ENCODE data around the gene PLEKHN1.

PLEKHN1 gene

GRCh38 chr1:931380-932172 lies 34.7 kb upstream of the PLEKHN1 start:
- DNase-seq, result no peak

- no peak for DNase-seq
These were observed 34.1 kb upstream of the PLEKHN1 start for GRCh38 chr1:932173-932510.

DNA sequence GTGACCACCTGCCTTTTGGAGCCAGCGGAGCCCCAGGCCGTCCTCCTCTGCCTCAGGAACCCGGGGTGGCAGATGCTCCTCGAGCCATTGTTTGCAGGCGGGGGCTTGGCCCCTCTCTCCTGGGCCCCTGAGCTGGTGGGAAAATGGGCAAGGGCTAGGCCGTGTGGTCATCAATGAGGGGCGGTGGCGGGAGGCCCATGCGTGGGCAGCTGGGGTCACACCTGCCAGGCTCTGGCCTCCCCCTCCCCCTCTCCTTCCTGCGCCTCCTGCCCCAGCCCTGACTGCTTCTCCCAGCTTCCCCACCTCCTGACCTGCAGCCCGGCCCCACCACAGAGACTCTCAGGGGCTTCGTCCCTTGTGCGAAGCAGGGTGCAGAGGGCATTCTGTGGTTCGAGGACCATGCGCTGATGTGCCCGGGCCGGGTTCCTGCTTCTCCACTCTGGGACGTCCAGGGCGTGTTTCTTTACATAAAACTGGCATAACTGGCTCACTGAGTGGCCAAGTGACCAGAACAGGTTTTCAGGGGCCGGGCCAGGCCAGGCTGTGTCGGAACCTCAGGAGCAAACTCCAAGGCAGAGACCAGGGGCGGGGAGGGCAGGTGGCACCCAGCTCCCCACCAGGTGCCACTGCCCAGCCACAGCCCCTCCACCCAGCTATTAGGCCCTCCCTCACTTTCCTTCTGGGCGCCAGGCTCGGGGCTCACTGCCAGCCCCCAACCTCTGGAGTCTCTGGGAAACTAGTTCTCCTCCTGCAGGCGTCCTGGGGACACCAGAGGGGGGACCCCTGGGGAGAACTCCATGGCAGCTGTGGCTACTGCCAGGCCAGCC lies 33.3 kb upstream of the PLEKHN1 start:
- DNase-seq, result no peak

- DNase-seq, result no peak
These were observed 32.7 kb upstream of the PLEKHN1 start for GRCh38 chr1:933603-933940.

DNA sequence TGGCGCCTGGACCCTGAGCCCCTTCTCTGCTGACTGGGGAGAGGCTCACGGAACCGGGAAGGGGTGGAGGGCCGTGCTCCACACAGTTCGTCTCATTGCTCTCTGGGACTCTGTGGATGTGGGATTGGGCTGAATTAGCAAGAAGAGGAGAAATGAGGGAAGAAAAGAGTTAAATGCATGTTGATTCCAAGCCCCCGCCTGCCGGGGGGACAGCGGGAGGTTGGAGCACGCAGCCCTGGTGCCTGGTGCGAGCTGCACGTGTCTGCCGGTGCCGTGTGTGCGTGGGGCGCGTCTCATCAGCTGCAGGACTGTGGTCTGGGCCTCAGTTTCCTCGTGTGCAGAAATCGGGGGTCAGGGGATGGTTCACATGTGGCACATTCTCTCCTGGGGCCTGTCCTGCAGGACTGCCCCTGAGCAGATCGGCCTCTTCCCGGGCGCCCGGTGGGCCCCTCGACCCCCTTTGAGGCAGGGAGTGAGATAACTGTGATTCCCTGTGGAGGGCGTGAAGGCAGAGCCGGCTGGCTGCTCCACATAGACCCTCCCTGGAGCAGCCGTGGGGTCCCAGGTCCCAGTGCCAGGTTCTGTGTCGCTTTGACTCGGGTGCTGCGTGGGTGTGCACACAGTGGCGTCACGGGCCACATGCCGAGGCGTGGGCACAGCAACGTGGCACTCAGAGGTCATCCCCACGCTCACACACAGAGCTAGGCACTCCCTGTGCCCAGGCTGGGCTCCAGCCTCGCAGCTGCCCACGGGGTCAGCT lies 31.1 kb upstream of the PLEKHN1 start:
- no peak for DNase-seq

DNA sequence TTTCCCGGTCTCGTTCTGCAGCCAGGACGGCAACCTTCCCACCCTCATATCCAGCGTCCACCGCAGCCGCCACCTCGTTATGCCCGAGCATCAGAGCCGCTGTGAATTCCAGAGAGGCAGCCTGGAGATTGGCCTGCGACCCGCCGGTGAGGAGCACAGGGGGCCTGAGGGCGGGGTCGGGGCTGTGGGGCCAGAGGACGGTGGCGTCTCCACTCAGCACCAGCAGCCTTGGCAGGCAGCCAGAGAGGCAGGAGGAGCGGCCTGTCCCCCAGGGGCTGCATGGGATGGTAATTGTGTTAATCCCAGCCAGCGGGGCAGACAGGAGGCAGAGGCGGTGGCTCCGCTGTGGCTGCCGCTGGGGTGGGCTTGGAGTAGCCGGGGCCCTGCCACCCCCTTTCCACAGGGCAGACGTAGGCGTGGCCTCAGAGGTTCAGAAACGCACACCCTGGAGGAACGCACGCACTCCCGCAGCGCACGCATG lies 30.5 kb upstream of the PLEKHN1 start:
- peak; percentile 40 for DNase-seq

GRCh38 chr1:936348-937264 lies 29.7 kb upstream of the PLEKHN1 start:
- no peak for DNase-seq

DNA sequence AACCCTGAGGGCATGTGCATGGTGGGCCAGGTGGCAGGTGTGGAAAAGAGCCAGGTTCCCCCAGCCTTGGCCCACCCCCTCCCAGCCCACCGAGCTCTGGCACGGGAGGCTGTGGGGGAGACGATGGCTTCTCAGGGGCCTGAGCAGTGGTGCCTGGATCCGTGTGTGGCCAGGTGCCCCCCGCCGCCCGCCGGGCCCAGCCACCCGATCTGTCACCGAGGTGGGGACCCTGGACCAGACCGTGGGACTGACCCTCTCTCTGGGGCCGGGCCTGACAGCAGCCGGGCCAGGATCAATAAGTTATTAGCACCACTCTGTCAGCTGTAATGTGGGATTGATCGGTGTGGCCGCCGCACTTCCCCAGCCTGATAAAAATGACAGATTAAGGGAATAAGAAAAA lies 28.8 kb upstream of the PLEKHN1 start:
- no peak for DNase-seq

DNA sequence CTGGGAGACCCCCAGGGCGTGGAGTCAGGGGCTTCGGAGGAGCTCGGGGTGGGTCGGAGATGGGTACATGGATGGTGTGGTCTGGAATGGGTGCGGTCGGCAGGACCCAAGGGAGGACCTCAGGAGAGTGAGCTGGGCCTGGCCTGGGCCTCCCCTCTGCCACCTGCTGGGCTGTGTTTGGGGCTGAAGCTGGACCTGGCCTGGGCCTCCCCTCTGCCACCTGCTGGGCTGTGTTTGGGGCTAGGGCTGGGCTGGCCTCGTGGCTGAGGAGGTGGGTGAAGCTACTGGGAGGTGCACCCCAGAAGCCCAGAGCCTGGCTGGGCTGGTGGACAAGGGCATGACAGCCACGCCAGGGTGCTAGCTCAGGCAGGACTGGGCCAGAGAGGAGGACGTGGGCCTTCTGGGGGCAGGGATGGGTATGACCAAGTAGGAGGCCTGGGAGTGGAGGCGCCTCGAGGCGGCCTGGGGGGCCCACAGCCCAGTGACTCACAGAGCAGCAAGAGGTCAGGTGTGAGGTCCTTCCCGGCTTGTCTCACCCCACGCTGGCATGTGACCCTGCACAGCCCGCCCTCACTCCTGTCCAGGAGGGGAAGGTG lies 28.1 kb upstream of the PLEKHN1 start:
- peak; percentile 63 for DNase-seq

DNA sequence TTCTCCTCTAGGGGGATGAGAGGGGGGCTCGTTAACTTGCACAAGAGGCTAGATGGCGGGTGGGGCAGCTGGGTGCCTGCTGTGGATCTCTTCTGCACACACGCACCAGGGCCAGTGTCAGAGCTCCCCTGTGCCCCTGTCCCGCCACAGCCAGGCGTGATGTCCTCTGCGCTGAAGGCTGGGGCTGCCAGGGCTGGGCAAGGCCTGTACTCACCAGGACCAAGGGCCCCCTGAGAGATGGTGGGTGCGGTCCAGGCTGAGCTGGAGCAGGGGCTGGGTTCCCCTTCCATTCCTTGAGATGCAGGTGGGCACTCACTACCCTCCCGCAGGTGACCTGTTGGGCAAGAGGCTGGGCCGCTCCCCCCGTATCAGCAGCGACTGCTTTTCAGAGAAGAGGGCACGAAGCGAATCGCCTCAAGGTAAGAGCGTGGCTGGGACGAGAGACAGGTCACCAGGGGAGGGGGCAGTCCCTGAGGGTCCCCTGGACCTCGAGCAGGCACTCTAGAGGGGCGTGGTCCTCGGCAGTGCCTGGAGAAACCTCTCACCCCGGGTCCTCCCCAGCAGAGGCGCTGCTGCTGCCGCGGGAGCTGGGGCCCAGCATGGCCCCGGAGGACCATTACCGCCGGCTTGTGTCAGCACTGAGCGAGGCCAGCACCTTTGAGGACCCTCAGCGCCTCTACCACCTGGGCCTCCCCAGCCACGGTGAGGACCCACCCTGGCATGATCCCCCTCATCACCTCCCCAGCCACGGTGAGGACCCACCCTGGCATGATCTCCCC lies 27.4 kb upstream of the PLEKHN1 start:
- DNase-seq, result no peak

GRCh38 chr1:939511-940106 lies 26.7 kb upstream of the PLEKHN1 start:
- no peak for DNase-seq

- DNase-seq, result peak; percentile 63
These were observed 25.9 kb upstream of the PLEKHN1 start for GRCh38 chr1:940107-941014.

- no peak for DNase-seq
These were observed 25.2 kb upstream of the PLEKHN1 start for GRCh38 chr1:941015-941587.

DNA sequence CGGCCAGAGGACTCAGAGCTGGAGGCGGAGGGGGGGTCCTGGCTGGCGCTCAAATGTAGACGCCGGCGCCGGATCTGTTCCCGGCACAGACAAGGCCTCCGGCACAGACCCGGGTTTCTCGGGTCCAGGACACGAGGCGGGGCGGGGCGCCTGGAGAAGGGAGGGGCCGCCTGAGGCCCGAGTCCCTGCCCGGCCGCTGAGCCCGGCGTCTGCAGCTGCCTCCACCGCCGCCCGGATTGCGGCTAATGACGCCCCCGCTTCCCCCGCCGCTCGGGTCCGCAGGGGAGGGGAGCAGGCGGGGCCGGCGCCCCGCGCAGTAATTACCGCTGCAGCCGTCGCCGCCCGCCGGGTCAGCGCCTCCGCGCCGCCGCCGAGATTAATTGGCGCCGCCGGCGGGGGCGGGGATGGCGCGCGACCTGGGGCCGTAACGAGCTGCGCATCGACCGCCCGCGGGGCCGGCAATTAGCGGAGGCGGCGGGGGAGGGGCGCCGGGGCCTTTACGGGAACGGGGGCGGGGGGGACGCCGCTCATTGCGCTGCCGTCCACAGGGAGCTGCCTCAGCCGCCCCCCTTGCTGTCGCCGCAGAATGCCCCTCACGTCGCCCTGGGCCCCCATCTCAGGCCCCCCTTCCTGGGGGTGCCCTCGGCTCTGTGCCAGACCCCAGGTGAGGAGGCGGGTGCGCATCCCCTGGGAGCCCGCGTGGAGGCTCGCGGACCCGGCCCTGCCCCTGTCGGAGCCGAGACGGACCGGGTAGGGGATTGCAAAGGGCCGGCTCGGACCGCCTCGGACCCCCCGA lies 24.5 kb upstream of the PLEKHN1 start:
- DNase-seq, result peak; percentile 66

DNA sequence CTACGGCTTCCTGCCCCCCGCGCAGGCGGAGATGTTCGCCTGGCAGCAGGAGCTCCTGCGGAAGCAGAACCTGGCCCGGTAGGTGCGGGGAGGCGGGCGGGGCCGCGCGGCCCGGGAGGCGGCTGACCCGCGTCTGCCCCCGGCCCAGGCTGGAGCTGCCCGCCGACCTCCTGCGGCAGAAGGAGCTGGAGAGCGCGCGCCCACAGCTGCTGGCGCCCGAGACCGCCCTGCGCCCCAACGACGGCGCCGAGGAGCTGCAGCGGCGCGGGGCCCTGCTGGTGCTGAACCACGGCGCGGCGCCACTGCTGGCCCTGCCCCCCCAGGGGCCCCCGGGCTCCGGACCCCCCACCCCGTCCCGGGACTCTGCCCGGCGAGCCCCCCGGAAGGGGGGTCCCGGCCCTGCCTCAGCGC lies 23.9 kb upstream of the PLEKHN1 start:
- no peak for DNase-seq

DNA sequence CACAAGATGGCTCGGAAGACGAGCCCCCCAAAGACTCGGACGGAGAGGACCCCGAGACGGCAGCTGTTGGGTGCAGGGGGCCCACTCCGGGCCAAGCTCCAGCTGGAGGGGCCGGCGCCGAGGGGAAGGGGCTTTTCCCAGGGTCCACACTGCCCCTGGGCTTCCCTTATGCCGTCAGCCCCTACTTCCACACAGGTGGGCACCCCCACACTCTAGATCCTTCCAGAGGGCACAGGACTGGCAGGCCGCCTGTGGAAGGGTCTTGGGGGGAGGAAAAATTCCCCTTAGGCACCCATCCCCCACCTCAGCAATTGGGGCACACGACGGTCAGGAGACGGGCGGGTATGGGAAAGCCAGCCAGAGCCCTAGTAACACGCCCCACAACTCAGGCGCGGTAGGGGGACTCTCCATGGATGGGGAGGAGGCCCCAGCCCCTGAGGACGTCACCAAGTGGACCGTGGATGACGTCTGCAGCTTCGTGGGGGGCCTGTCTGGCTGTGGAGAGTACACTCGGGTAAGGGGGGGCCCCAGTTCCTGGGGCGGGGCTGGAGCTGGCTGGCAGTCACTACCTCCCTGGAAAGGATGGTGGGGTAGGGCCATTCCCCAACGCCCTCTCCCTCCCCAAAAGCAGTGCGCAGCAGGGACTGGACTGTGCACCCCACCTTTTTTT lies 23.3 kb upstream of the PLEKHN1 start:
- DNase-seq, result no peak

- DNase-seq, result no peak
These were observed 22.5 kb upstream of the PLEKHN1 start for GRCh38 chr1:943545-944340.
